ENCODE data around the gene SREBF1. TPM values are rescaled to one million over a fixed set of nuclear protein-coding genes. Genes with fewer than 3 reads are reported as not detected.

SREBF1 gene
- polyA plus RNA-seq, 3 donors, result 7.6 to 35.9 (median 10.5) TPM

GRCh38 chr17:17859909-17860765 lies 23.4 kb upstream of the SREBF1 start:
- Mint-ChIP-seq H3K27me3 (ENCODE audit: low read depth in 3 of 3) (peaks cover 0 to 2% (median 0%) of the 10 kb centered on the region in 3 donors), H3K27ac (no peak overlapping the region), H3K36me3 (peaks cover 27 to 48% of the 10 kb centered on the region in 2 donors), H3K9me3 (no peaks in the 10 kb centered on the region), H3K4me1 (peaks cover 2% of the 10 kb centered on the region), H3K4me3 (no peak overlapping the region)
- H2AFZ ChIP-seq (ENCODE audit: insufficient read depth, low read depth, low read length, poor library complexity, severe bottlenecking), result no peak overlapping the region
- H3K4me3 ChIP-seq (replicated peaks in 1 of 3; ENCODE audit: low read depth in 2 of 3, low read length in 3 of 3), result no peak overlapping the region
- no peaks in the 10 kb centered on the region for H4K20me1 ChIP-seq (ENCODE audit: insufficient read depth, low read length)
- H3K79me2 ChIP-seq (ENCODE audit: insufficient read depth, low read length), result no peaks in the 10 kb centered on the region
- no peak overlapping the region for H3K9ac ChIP-seq (ENCODE audit: insufficient read depth, low read length, poor library complexity, severe bottlenecking)
- H3K9me3 ChIP-seq (replicated peaks in 1 of 2; ENCODE audit: control insufficient read depth in 1 of 2, insufficient read depth in 1 of 2, low read length in 2 of 2), result no peaks in the 10 kb centered on the region
- peaks cover 3 to 33% of the 10 kb centered on the region in 2 donors for H3K36me3 ChIP-seq (replicated peaks in 1 of 2; ENCODE audit: control insufficient read depth in 1 of 2, insufficient read depth in 2 of 2, low read length in 2 of 2)
- peak; percentile 56 to 69 (median 66) for DNase-seq
- H3K27ac ChIP-seq (ENCODE audit: low read depth in 1 of 2, low read length in 2 of 2), result no peak overlapping the region
- no peaks in the 10 kb centered on the region for H3K27me3 ChIP-seq (ENCODE audit: control insufficient read depth in 2 of 2, insufficient read depth in 2 of 2, low read length in 2 of 2)
- H3K4me2 ChIP-seq (replicated peaks; ENCODE audit: extremely low read depth, low read length, poor library complexity, severe bottlenecking), result no peak overlapping the region
- intact Hi-C loops (cut with micrococcal nuclease), result loop anchor here (1.0 to 5.0 kb wide), 3 partner anchors 48 to 183 kb away; partner anchors contain the start of gene RAI1 (in 1 of the 2)
- 50% methylated on average over 8 of the region's 9 CpGs for WGBS (ENCODE audit: insufficient coverage)
- H3K4me1 ChIP-seq (ENCODE audit: control insufficient read depth in 1 of 2, insufficient read depth in 2 of 2, low read length in 2 of 2), result no peaks in the 10 kb centered on the region
- TF ChIP-seq CTCF (IDR thresholded peaks at IDR 0.05), result peak; percentile 97

- H3K36me3 Mint-ChIP-seq, result peaks cover 16 to 39% of the 10 kb centered on the region in 2 donors
- Histone ChIP-seq H3K27me3 (ENCODE audit: control insufficient read depth in 2 of 2, insufficient read depth in 2 of 2, low read length in 2 of 2) (no peaks in the 10 kb centered on the region), H4K20me1 (ENCODE audit: insufficient read depth, low read length) (no peaks in the 10 kb centered on the region), H3K36me3 (replicated peaks in 1 of 2; ENCODE audit: control insufficient read depth in 1 of 2, insufficient read depth in 2 of 2, low read length in 2 of 2) (peaks cover 6 to 35% of the 10 kb centered on the region in 2 donors), H3K79me2 (ENCODE audit: insufficient read depth, low read length) (no peaks in the 10 kb centered on the region), H3K4me3 (replicated peaks in 1 of 3; ENCODE audit: low read depth in 2 of 3, low read length in 3 of 3) (no peak overlapping the region), H3K4me2 (replicated peaks; ENCODE audit: extremely low read depth, low read length, poor library complexity, severe bottlenecking) (no peak overlapping the region), H3K9me3 (replicated peaks in 1 of 2; ENCODE audit: control insufficient read depth in 1 of 2, insufficient read depth in 1 of 2, low read length in 2 of 2) (no peaks in the 10 kb centered on the region), H3K27ac (ENCODE audit: low read depth in 1 of 2, low read length in 2 of 2) (no peak overlapping the region), H2AFZ (ENCODE audit: insufficient read depth, low read depth, low read length, poor library complexity, severe bottlenecking) (no peak overlapping the region), H3K4me1 (ENCODE audit: control insufficient read depth in 1 of 2, insufficient read depth in 2 of 2, low read length in 2 of 2) (no peaks in the 10 kb centered on the region), H3K9ac (ENCODE audit: insufficient read depth, low read length, poor library complexity, severe bottlenecking) (no peak overlapping the region)
- H3K4me1 Mint-ChIP-seq, result peaks cover 2% of the 10 kb centered on the region
- H3K9me3 Mint-ChIP-seq, result no peaks in the 10 kb centered on the region
- H3K27me3 Mint-ChIP-seq (ENCODE audit: low read depth in 3 of 3), result no peaks in the 10 kb centered on the region
- H3K4me3 Mint-ChIP-seq, result no peak overlapping the region
- no peak for TF ChIP-seq CTCF (IDR thresholded peaks at IDR 0.05)
- WGBS (ENCODE audit: insufficient coverage), result 100% methylated on average over 3 of the region's 4 CpGs
- DNase-seq, result no peak
- intact Hi-C loops (cut with micrococcal nuclease), result no loop called here
- peak overlapping the region in 1 of 7 donors; percentile 65 for H3K27ac Mint-ChIP-seq
Measured at GRCh38 chr17:17857496-17857895, 20.7 kb upstream of the SREBF1 start.

Measured in CD14-positive monocyte (primary cell).